ENCODE measurements around the gene SLC5A5.
"Not testable (repeated sequence)": the region's sequence is repeated elsewhere in the genome, so short reads cannot be mapped to it uniquely, and the experiment has no call there.

SLC5A5 gene

GRCh38 chr19:17872251-17873001 is 681 bp downstream of the SLC5A5 start:
- DNase-seq (ENCODE audit: insufficient read length, low spot score): no peak
- TF ChIP-seq POLR2A (IDR thresholded peaks at IDR 0.05; ENCODE audit: low read depth, low read length): no peak
- no peak for FAIRE-seq

DNA sequence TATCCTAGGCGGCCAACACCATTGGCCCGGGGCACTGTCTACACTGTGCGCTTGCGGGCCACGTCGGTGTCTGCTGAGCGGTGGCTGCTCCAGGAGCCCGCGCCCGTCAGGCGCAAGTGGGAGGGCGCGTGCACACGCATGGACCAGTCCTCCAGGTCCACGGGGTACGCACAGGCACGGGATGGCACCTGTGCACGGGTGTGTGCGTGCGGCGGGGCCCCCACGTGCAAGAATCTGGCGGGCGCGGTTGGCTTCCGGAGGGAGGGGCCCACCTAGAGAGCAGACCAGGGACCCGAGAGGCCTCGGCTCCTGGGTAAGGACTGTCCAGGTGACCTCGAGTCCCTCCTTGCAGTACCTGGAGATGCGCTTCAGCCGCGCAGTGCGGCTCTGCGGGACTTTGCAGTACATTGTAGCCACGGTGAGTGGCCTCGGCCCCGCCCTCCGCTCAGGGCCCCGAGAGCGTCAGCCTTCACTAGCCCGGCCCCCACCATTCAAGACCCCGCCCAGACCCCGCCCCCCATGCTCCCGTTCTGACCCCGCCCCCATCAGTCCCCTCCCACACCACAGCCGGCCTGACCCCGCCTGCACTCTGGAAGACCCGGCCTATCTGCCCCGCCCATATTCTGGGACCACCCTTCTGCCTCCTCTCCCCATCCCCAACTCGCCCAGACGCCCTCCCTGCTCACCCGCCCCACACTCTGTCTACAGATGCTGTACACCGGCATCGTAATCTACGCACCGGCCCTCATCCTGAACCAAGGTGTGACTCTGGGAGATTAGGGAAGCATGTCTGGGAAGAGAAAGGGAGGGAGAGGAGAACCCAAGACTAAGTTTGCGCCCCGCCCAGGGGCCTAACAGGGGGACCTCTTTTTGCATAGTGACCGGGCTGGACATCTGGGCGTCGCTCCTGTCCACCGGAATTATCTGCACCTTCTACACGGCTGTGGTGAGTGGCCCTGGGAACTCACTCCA is 2.3 kb downstream of the SLC5A5 start:
- DNase-seq (ENCODE audit: insufficient read length, low spot score) (peak; percentile 38), FAIRE-seq (no peak)
- TF ChIP-seq POLR2A (IDR thresholded peaks at IDR 0.05; ENCODE audit: low read depth, low read length): no peak

DNA sequence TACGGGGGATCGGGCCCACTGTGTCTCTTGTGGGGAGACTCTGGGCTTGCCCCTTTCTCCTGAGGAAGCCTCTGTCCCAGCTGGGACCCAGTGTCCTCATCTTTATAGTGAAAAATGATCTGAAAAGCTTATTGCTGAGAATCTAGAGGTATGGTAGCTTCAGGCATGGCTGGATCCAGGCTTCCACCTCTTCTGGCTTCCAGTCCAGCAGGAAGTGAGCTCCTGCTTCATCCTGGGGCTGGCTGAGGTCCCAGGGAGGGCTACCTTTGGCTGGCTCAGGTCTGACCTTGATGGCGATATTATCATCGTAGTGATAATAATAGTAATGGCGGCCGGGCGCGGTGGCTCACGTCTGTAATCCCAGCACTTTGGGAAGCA is 3.0 kb downstream of the SLC5A5 start:
- DNase-seq (ENCODE audit: insufficient read length, low spot score): no peak
- no peak for TF ChIP-seq POLR2A (IDR thresholded peaks at IDR 0.05; ENCODE audit: low read depth, low read length)
- no peak for FAIRE-seq

DNA sequence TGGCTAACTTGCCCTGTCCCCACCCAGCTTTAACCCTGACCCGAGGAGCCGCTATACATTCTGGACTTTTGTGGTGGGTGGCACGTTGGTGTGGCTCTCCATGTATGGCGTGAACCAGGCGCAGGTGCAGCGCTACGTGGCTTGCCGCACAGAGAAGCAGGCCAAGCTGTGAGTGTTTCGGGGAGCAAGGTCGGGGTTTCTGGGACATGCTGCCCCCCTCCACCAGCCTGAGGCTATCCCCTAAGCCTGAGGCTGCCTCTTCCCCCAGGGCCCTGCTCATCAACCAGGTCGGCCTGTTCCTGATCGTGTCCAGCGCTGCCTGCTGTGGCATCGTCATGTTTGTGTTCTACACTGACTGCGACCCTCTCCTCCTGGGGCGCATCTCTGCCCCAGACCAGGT is 6.0 kb downstream of the SLC5A5 start:
- DNase-seq (ENCODE audit: insufficient read length, low spot score) (no peak), FAIRE-seq (no peak)
- no peak for TF ChIP-seq POLR2A (IDR thresholded peaks at IDR 0.05; ENCODE audit: low read depth, low read length)

DNA sequence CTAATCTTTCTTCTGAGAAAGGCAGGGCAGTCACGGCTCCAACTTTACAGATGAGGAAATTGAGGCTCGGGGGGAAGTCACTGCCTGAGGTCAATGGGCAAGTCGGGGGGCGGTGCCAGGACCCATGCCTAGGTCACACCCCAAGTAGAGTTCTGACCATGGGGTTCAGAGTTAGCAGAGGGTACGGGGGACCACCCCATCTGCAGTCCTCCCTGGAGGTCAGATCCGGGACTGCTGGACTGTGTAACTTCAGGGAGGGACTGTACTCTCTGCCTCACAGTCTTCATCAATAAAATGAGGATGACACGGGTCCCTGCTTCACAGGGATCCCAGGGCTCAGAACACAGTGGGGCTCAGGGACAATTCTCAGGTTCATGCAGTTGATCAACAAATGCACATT is 7.7 kb downstream of the SLC5A5 start:
- DNase-seq (ENCODE audit: insufficient read length, low spot score): no peak
- FAIRE-seq: no peak

GRCh38 chr19:17881701-17882100 is 10.0 kb downstream of the SLC5A5 start:
- FAIRE-seq (no peak), DNase-seq (ENCODE audit: insufficient read length, low spot score) (no peak)
- TF ChIP-seq POLR2A (IDR thresholded peaks at IDR 0.05; ENCODE audit: low read depth, low read length): no peak

More for the DNA sequence above, 7.7 kb downstream of the SLC5A5 start:
- TF ChIP-seq POLR2A (IDR thresholded peaks at IDR 0.05; ENCODE audit: low read depth, low read length): no peak

- FAIRE-seq (no peak), DNase-seq (ENCODE audit: insufficient read length, low spot score) (peak; percentile 47)
- no peak for TF ChIP-seq POLR2A (IDR thresholded peaks at IDR 0.05; ENCODE audit: low read depth, low read length)
Measured at GRCh38 chr19:17883627-17884410, 12.1 kb downstream of the SLC5A5 start.

DNA sequence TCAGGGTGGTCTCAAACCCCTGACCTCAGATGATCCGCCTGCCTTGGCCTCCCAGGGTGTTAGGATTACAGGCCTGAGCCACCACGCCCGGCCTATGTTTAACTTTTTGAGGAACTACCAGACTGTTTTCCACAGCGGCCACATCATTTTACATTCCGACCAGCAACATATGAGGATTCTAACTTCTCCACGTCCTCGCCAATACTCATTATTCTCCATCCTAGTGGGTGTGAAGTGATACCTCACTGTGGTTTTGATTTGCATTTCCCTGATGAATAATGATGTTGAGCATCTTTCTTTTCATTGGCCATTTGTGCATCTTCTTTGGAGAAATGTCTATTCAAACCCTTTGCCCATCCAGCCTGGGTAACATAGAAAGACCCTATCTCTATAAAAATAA is 14.8 kb downstream of the SLC5A5 start:
- no peak for DNase-seq (ENCODE audit: insufficient read length, low spot score)
- TF ChIP-seq POLR2A (IDR thresholded peaks at IDR 0.05; ENCODE audit: low read depth, low read length): no peak
- no peak for FAIRE-seq

DNA sequence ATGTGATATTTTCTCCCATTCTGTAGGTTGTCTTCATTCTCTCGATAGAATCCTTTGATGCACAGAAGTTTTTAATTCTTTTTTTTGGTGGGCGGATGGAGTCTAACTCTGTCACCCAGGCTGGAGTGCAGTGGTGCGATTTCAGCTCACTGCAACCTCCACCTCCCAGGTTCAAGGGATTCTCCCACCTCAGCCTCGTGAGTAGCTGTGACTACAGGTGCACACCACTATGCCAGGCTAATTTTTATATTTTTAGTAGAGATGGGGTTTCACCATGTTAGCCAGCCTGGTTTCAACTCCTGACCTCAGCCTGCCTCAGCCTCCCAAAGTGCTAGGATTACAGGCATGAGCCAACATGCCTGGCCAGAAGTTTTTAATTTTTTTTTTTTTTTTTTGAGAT is 15.5 kb downstream of the SLC5A5 start:
- not testable (repeated sequence) for DNase-seq (ENCODE audit: insufficient read length, low spot score); FAIRE-seq

DNA sequence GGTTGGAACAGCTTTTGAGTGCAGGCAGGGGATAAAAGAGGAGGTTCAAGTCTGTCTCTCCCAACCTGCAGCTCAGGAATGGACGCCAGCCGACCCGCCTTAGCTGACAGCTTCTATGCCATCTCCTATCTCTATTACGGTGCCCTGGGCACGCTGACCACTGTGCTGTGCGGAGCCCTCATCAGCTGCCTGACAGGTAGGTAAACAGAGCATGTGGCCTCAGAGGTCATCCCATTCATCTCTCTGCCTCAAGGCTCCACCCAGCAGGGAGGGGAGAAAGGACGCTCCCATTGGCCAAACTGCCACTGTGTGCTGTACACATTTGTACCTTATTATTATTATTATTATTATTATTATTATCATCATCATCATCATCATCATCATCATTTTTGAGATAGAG is 16.5 kb downstream of the SLC5A5 start:
- DNase-seq (ENCODE audit: insufficient read length, low spot score) (no peak), FAIRE-seq (no peak)
- no peak for TF ChIP-seq POLR2A (IDR thresholded peaks at IDR 0.05; ENCODE audit: low read depth, low read length)

DNA sequence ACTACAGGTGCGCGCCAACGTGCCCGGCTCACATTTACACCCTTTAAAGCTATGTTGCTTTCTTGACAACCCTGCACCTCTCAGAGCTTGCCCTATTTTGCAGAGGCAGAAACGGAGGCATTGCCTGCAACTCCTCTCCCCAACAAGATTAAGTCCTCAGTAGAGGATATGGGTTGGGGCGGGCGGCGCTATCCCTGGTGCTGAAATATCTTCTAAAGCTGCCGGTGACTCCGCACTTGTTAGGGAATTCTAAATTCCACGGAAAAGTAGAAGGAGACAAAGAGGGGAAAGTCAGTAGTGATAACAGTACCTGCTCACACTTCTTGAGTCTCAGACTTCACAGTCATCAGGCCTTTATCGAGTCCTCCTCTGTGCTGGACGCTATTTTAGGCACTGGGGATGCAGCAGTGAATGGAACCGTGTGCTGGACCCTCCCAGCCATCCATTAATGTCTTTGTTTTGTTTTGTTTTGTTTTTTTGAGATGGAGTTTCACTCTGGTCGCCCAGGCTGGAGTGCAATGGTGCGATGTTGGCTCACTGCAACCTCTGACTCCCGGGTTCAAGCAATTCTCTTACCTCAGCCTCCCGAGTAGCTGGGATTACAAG is 18.0 kb downstream of the SLC5A5 start:
- TF ChIP-seq POLR2A (IDR thresholded peaks at IDR 0.05; ENCODE audit: low read depth, low read length): no peak
- peak; percentile 54 for DNase-seq (ENCODE audit: insufficient read length, low spot score)
- FAIRE-seq: no peak

DNA sequence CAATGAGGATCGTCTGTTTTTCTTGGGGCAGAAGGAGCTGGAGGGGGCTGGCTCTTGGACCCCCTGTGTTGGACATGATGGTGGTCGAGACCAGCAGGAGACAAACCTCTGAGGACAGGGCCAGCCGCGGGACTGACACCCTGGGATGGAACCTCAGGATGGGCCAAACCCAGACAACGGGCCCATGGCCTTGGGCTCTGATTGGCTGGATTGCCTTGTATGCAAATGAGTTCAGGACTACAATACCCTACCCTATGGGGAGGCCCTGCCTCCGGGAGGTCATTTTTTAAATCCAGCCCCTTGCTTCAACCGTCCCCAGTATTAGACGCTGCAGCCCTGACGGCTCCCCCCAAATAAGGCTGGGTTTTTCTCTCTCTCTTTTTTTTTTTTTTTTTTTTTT is 22.0 kb downstream of the SLC5A5 start:
- TF ChIP-seq POLR2A (IDR thresholded peaks at IDR 0.05; ENCODE audit: low read depth, low read length): no peak
- no peak for DNase-seq (ENCODE audit: insufficient read length, low spot score)
- no peak for FAIRE-seq

DNA sequence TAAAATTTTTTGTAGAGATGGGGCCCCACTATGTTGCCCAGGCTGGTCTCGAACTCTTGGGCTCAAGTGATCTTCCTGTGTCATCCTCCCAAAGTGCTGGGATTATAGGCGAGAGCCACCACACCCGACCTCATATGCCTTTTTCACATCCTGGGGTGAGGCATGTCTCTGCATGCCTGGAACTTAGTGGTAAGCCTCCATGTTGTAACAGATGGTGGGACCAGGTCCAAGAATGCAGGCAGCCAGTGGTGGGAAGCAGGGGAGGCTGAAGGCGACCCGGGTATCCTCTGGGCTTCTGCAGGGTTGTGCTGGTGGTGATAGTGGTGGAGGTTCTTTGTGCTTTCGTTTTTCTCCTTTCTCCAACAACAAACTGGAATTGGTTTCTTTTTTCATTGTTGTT is 31.0 kb downstream of the SLC5A5 start:
- no peak for TF ChIP-seq POLR2A (IDR thresholded peaks at IDR 0.05; ENCODE audit: low read depth, low read length)
- DNase-seq (ENCODE audit: insufficient read length, low spot score) (no peak), FAIRE-seq (no peak)

DNA sequence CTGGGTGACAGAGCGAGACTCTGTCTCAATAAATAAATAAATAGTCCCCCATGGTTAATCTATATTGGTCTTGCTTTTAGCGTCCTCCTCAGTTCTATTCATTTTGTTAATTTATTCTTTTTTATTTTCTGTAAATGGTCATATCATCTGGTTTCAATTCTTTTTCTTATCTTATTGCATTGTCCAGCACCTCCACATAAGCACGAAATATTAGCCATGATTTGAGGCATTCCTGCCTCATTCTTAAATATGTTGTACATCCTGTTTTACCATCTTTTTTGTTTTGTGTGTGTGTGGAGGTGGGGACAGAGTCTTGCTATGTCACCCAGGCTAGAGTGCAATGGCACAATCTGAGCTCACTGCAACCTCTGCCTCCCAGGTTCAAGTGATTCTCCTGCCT is 36.5 kb downstream of the SLC5A5 start:
- TF ChIP-seq POLR2A (IDR thresholded peaks at IDR 0.05; ENCODE audit: low read depth, low read length): no peak
- FAIRE-seq: no peak
- no peak for DNase-seq (ENCODE audit: insufficient read length, low spot score)

Data from H54 (cell line).